HuH-7.5 (cell line): Measurements from ENCODE around the gene PLCB1.

Experiments used
- DNase-seq: peaks from one replicate; pipeline ENCODE4 v3.0.0; 2011; ENCODE audit warnings: low spot score

Gene PLCB1

DNA sequence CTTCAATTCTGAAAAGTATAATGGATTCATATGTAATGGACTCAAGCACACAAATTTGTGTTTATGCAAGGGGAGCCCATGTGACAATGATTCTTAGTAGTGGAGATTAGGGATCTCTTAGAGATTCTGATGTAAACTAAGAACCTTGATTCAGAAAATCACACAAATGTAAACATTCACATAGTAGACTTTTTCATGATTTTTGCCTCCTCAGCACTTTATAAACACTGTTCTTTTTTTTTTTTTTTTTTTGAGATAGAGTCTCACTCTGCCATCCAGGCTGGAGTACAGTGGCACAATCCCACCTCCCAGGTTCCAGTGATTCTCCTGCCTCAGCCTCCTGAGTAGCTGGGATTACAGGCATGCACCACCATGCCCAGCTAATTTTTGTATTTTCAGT is 766.8 kb downstream of the PLCB1 start:
- DNase-seq, result no peak

DNA sequence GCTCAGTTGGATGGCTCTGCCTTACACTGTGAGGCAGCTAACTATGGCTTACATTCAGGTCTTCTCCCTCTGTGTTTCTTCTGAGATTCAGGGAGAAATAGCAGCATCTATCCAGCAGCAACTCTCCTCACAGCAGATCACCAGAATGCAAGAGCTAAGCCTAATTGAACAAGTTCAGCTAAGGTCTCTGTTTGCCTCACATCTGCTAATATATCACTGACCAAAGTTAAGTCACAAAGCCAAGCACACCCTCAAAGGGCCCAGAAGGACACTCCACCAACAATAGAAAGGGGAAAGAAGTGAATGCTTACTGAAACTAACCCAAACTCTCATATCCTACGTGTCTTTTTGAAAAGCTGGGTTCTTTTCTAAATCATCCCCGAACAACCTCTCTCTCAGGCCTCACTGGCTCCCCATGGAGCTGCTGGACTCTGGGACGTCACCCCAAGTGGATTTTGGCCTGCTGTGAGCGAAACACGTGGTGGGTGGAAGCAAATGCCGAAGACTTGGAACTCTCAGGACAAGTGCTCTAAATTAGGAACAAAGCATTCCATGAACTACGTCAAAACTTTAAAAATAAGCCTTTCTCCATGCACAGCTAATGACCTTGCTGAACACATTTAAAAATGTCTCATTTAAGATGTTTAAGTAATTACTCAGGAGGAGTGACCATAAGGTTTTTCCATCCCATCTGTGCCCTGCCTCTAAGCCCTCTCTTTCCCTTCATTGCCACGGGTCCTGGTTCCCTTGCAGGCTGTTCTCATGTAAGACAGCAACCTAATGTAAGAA is 769.4 kb downstream of the PLCB1 start:
- DNase-seq, result no peak

DNA sequence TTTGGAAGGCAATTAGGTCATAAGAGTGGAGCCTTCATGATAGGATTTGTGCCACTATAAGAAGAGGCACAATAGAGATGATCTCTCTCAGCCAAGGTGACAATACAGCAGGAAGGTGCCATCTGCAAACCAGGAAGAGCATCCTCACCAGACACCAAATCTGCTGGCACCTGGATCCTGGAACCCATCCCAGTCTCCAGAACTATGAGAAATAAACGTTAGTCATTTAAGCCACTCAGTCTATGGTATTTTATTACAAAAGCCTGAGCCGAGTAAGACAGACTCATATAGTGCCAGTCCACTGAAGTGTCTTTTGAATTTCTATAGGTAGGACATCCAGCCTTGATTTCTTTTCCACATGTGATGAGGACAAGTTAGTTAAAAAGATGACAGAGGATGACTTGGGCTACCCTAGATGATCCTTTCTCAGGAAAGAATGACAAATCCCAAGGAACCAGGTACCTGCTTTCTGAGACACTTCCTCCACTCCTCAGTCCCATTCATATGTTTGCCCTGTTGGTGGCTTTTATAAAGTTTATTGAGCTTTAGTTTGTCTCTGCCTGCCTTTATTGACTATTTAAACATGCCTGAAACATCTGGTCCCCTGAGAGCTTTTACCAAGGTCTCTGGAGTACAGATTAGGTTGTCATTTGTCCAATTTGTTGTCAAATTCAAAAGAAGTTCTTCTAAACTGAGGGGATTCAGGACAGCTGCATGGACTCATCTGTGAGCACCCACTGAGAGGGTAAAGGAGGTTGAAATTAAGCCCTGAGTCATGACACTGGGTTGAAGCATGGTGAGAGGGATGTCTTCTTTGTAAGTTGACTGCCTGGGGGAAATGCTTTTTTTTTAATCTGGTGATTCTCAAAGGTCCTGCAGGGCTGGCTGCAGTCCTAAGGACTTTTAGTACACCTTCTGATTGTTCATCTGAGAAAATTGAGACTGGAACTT is 771.9 kb downstream of the PLCB1 start:
- no peak for DNase-seq

DNA sequence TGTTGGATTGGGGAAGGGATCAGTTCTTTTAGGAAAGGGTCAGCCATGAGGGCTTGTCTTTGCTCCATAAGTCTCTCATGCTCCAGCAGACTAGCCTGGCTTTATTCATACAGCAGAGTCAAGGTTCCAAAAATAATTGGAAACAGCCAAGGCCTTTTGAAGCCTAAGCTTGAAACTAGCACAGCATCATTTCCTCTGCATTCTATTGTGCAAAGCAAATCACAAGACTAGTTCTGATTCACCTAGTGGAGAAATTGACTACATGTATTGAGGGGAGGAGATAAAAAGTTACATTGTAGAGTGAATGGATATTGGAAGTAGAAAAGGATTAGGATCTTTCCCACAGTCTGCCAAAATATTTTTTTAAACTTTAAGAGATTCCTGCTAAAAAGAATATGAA is 777.5 kb downstream of the PLCB1 start:
- DNase-seq, result no peak

DNA sequence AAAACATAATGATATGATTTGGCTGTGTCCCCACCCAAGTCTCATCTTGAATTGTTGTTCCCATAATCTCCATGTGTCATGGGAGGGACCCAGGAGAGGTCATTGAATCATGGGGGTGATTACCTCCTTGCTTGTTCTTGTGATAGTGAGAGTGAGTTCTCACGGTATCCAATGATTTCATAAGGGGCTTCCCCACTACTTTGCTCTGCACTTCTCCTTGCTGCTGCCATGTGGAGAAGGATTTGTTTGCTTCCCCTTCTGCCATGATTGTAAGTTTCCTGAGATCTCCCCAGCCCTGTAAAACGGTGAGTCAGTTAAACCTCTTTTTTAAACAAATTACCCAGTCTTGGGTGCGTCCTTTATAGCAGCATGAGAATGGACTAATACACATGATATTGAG is 780.0 kb downstream of the PLCB1 start:
- no peak for DNase-seq

DNA sequence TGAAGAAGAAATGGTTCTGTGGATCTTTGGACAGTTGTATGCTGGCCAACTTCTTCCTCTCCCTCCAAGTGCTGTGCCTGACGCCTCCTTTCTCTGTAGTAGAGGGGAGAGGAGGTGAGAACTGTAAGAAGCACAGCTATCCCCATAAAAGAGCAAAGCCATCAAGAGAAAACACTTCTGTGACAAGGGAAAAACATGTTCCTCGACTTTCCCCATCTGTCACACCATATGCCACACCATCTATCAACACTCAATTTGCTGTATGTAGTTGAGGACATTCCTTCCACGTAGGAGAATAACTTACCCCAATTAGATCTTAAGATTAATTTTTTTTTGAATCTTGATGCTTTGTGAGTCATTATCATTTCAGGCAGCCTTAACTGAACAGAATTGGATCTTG is 780.7 kb downstream of the PLCB1 start:
- DNase-seq, result no peak

DNA sequence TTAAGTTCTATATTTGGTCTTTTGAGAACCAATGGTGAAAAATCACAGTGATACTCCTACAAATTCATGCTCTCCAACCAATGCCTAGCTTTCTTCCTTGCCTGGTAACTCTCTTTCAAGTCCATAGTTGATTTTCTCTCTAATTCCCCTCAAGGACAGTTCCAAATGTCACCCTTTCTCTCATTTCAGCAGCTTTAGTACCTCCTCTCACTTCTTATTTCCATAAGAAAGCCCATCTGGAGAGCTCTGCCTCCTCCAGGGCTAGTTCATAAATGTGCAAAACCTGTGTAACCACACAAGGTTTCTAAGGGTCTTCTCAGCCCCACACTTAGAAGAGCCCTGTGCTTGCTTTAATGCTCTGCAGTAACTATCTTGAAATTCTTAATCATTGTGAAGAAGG is 781.4 kb downstream of the PLCB1 start:
- DNase-seq, result no peak

GRCh38 chr20:8914421-8914820 is 782.4 kb downstream of the PLCB1 start:
- DNase-seq, result no peak

GRCh38 chr20:8917084-8917483 is 785.0 kb downstream of the PLCB1 start:
- DNase-seq, result no peak

DNA sequence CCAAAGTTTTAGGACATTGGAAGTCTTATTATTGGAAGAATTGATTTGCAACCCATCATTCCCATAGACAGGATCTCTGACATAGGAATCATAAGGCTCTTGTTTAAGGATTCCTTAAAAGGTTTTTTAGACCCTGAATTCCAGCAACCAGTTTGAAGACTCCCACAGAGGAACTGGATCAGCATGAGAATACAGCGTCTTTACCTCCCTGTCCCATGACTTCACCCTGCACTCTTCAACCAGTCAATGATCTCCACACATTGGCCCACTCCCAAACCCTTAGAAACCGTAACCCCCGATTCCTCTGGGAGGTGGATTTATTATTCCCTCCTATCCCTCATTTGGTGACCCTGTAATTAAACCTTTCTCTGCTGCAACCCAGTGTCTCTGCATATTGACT is 786.1 kb downstream of the PLCB1 start:
- no peak for DNase-seq

GRCh38 chr20:8924539-8924938 is 792.5 kb downstream of the PLCB1 start:
- DNase-seq, result no peak

- no peak for DNase-seq
These were observed 798.7 kb downstream of the PLCB1 start for GRCh38 chr20:8930726-8931125.

GRCh38 chr20:8932192-8933165 is 800.4 kb downstream of the PLCB1 start:
- no peak for DNase-seq

DNA sequence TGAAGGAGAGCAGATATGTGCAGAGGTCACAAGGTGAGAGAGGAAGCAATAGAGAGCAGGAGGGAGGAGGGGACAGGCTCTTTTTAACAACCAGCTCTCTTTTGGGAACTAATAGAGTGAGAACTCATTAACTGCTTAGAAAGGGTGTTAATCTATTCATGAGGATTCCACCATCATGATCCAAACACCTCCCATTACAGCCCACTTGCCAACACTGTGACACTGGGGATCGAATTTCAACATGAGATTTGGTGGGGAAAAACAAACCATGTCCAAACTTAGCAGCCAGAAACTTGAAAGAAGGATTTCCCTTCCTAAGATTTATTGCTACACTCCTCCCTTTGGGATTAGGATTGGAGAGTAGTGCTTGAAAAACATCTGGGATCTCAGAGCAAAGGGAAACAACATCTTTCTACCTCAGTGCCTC is 801.3 kb downstream of the PLCB1 start:
- DNase-seq, result no peak

- DNase-seq, result no peak
These were observed 802.3 kb downstream of the PLCB1 start for GRCh38 chr20:8934362-8934761.
